ENCODE data around the gene GNMT.
"Not testable (repeated sequence)": the region's sequence is repeated elsewhere in the genome, so short reads cannot be mapped to it uniquely, and the experiment has no call there.

Gene GNMT

DNA sequence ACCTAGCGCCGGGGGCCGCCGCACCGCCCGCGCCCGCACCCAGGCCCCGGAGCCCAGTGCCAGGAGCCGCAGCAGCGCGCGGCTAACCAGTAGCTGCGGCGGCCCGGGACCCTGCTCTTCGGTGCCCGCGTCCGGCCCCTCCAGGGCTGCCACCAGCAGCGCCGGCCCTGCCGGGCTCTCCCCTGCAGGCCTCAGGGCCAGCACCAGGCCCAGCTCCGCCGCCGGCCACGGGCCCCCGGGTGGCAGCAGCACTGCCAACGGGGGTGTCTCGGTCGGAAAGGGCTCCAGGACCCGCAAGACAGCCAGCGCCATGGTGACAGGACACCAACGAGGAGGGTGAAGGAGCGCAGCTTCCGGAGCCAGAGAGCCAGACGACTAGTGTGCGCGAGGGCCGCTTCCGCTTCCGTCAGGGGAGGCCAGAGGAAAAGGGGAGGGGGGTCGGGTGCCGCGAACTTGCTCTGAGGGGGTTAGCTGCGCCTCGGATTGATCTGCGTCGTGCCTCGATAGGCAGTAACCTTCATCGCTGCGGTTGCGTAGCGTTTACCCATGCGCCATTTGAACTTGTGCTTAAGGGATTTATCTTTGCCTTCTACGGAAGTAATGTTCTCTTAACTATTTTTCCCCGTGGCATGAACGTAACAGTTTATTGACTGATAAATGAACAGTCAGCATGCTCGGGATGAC is 18.4 kb downstream of the GNMT start, which contains the start of gene PEX6:
Gene PEX6, minus strand, starts transcription at position 343 of the 684 bp plus-strand sequence. Its CDS starts 31 bp downstream, at position 312.
- DNase-seq, result peak; percentile 83

DNA sequence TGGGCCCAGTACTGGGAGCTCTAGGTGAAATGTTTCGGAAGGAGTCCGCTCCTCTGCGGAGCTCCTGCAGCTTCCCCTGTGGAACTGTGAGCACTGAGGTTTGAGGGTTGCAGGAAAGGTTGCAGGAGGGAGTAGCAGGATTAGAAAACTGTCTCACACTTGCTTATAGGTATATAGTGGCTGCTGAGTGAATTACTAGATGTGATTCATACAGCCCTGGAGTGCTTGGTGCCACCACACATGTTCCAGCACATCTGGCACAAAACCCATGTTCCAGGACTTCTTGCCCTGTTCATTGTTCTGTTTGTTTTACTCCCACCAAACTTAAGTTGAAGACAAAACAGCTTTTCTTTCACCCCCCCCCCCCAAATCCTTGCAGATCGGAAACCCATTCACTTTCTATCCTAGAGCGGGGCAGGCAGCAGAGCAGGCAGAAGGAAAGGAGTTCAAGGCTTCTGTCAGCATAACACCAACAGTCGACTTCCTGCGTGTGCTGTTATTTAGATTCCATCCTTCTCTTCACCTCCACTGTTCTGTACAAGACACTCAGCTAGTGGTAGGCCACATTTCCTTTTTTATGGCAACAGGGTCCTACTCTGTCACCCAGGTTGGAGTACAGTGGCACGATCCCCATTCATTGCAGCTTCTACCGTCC is 19.1 kb downstream of the GNMT start:
- DNase-seq, result peak; percentile 59

DNA sequence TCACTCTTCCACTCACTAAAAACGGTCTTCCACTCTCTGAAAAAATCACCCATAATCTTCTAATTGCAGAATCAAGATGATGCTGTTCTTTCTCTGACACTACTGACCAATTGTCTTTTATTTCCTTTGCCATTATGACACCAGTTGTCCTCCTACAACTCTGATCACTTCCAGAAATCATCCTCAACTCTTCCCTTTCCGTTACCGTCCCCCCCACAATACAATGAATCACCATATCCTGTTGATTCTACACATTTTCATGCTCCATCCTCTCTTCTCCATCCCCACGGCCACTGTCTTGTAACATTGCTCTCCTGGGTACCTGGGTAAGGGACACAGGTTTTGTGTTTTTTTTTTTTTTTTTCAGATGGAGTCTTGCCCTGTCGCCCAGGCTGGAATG is 21.3 kb downstream of the GNMT start:
- no peak for DNase-seq

DNA sequence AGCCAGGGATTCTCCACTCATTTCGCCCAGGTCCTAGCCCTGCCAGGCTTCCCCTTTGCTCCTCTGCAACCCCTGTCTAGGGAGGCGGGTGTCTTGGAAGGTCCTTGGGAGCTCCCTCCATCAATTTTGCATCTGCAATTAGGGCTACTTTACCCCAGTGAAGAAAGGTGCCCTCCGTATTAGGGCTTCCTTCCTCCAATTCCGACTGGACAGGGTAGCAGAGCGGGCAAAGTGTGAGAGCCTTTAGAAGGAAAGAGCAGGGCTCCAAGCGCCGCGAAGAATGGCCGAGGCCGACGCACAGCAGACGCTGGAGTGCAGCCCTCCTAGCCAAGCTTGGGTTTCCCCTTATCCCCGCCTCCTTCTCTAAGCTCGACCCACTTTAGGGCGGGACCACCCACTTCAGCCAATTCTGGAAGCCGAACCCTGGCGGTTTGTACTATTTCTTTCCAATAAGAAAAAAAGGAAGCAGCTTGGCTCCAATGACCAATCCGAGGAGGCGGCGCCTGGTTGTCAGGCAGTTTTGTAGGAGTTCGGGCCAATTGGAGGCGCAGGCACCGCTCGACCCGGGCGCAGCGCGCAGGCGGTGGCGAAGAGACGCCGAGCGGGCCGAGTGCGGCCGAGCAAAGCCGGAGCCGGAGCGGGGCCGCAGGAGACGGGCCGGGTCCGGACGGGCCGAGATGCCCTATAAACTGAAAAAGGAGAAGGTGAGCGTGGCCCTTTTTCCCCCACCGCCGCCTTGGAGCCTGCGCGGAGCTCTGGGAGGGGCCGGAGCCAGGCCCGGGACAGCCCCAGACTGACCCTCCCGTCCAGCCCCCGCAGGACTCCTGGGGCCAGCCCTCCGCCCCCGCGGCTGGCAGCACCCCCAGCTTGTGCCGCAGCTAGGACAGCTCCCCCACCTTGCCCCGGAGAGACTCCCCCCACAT is 23.7 kb downstream of the GNMT start, which contains the start of gene PPP2R5D:
Gene PPP2R5D, plus strand, starts transcription at position 570 of the 923 bp plus-strand sequence. Its CDS starts 108 bp downstream, at position 678.
- DNase-seq, result peak; percentile 98

DNA sequence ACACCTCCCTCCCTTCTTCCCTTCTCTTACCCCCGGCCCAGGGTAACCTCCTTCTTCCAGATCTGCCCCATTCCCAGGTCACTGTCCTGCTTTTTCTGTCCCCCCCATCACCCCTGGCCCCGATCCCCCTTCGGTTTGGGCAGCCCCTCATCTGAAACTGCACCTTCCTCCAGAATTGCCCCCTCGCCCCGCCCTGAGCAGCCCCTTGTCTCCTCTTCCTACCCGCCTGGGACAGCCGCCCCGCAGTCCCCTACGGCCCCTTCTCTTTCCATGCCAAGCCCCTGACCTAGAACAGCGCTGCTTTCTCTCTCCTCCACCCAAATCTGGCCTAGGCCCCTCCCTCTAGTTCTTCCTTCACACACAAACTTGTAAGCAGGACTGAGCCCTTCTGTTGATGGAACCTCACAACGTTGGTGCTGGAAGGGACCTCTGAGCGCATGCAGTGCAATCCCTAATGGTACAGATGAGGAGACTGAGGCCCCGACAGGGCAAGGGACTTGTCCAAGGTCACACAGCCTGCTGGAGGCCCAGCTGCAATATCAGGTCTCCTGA is 24.4 kb downstream of the GNMT start:
- DNase-seq, result no peak

DNA sequence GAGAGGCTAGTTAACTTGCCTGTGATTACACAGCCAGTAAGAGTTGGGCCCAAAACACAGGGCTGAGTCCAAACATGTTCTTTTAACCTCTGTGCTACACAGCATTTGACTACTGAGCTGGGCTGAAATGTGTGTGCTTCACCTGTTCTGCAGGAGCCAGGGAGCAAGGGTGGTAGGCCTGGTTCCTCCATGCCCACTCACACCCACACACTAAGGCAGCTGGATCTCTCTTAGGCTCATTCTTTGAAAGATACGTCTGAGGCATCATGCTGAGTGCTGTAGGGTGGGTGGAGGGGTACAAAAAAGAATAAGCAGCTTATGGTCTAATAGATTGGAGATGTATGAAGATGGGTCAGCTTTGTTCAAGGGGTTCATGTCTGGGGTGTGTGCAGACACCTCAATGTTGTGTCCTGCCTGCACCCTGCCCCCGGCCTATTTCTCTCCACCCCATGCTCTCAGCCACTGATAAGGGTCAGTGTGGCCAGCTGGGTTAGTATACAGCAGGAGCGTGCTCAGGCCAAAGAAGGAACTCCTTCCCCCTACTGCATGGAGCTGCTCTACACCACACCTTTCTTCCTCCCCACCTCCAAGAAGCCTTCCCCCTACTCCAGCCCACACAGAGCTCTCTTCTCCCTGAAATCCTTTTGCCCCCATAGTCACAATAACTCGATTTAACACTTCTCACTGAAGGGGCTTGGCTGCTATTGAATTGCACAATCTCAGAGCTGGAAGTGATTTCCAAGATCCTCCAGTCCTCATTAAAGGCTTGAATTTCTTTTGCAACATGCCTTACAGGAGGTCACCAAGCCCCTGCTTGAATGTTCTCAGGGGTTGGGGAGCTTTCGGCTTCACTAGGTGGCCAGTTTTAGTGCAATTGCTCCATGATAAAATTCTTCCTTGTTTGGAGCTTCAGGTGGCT is 27.2 kb downstream of the GNMT start:
- no peak for DNase-seq

DNA sequence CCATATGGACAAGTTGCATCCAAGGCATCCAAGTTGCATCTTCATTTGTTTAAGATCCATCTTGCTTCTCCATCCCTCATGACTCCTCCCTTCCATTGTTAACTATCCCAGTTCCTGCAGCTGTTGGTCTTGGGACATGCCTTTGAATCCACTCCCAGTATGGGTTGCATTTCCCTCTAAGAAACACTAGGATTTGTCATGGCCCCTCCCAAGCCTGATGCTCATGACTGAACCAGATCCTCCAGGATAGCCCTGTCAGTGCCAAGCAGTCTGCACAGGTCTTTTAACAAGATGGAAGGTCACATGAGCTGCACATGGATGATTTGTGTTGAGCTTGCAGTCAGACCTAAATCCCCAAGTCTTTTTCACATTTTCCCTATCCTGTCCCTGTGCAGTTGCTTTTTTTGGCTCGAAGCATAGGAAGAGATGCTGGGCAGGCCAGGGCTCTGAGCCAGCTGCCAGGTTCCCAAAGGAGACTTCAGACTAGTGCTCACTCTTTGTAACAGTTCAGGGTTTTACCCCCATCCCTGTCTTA is 28.0 kb downstream of the GNMT start:
- DNase-seq, result no peak

DNA sequence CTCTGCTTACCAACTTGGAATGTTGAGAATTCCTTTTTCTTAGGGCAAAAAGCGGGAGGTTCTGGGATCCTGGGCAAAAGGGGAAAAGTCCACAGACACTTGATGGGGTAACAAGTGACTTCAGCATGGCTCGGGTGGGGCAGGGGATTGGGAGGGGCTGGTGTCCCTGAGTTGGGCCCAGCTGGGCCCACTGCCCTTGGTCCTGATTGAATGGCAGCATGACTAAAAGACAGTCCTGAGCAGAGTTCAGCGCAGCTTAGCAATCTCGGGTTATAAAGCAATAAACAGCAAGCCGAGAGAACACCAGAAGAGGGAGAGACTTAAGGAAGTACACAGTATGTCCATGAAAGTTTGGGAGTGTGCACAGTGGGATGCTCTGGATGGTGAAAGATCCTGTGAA is 29.4 kb downstream of the GNMT start:
- no peak for DNase-seq

DNA sequence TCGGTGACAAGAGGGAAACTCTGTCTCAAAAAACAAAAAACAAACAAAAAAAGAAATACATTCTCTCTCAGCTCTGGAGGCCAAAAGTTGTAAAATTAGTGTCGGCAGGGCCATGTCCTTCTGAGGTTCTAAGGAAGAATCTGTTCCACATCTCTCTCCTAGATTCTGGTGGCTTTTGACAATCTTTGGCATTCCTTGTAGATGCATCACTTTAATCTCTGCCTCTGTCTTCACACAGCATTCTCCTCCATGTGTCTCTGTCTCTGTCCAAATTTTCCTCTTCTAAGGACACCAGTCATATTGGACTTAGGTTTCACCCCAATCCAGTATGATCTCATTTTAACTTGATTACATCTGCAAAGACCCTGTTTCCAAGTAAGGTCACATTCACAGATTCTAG is 32.9 kb downstream of the GNMT start:
- DNase-seq, result no peak

DNA sequence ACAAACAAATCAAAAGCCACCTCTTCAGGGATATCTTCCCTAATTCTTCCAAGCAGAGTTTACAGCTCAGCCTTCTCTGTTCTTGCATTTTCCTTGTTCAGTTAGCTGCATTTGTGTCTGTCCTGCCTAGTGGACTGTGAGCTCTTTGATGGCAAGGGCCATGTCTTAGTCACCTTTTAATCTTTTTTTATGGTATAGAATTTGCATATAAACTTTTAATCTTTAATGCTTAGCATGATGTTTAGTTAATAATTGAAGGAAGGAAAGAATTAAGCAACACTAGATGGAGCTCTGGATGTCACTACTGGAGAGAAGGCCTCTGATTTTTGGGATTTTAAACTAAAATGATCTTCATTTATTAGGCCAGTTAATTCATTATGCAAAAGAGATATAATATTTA is 36.0 kb downstream of the GNMT start:
- no peak for DNase-seq

DNA sequence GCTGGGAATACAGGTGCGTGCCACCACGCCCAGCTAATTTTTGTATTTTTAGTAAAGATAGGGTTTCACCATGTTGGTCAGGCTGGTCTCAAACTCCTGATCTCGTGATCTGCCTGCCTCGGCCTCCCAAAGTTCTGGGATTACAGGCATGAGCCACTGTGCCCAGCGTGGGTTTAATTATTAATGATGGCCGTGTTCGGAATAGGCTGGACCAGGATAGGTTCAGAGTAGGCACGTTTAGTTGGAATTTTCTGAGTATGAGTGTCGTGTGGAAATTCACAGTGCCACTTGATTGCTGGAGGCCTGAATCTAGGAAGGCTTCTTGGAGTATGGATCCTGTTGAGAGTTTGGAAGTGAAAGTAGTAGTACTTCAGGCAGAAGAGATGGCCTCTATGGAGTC is 37.7 kb downstream of the GNMT start:
- DNase-seq, result not testable (repeated sequence)

DNA sequence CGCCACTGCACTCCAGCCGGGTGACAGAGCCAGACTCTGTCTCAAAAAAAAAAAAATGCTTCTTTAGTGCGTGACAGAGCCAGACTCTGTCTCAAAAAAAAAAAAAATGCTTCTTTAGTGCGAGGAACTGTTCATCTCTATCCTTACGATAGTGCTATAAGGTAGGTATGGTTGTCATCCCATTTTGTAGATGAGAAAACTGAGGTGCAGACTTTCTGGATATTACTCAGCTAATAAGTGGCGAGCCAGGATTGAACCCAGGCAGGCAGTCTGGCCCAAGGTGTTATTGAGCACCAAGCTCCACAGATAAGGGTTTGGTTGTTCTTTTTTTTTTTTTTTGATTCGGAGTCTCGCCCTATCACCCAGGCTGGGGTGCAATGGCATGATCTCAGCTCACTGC is 41.3 kb downstream of the GNMT start:
- DNase-seq, result no peak

DNA sequence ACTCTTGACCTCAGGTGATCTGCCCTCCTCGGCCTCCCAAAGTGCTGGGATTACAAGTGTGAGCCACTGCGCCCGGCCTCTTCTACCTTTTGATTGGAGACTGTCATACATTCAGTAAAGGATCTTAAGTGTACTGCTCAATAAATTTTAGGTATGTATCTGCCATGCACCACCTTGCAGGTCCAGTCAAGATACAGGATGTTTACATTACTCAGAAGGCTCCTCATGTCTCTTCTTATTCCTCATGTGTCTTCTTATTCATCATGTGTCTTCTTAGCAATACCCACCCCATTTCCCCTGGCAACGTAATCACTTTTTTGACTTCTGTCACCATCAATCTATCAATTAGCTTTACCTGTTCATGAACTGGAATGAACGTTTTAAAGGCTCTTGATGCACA is 45.3 kb downstream of the GNMT start:
- no peak for DNase-seq

DNA sequence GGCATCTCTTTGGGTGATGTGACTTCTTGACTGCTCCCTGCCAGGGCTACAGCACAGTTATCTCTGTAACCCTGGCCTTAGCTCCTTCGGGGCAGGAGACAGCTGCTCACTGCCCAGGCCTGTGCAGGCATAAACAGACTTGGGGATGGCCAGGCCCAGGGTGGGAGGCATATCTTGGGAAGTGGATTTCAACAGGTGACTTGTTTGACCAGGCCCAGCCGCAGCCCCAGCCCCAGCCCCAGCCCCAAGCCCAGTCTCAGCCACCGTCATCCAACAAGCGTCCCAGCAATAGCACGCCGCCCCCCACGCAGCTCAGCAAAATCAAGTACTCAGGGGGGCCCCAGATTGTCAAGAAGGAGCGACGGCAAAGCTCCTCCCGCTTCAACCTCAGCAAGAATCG is 45.7 kb downstream of the GNMT start:
- DNase-seq, result no peak

DNA sequence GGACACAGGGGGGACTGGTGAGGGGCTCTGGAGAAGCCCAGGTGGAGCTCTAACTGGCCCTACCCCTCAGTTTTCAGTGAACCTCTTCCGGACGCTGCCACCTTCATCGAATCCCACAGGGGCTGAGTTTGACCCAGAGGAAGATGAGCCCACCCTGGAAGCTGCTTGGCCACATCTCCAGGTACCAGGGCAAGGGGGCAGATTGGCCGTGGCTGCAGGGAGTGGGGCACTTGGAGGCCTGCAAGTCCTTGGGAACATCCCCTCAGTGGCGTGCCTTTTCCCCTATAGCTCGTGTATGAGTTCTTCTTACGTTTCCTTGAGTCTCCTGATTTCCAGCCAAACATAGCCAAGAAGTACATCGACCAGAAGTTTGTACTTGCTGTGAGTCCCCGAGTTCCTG is 46.6 kb downstream of the GNMT start:
- no peak for DNase-seq

DNA sequence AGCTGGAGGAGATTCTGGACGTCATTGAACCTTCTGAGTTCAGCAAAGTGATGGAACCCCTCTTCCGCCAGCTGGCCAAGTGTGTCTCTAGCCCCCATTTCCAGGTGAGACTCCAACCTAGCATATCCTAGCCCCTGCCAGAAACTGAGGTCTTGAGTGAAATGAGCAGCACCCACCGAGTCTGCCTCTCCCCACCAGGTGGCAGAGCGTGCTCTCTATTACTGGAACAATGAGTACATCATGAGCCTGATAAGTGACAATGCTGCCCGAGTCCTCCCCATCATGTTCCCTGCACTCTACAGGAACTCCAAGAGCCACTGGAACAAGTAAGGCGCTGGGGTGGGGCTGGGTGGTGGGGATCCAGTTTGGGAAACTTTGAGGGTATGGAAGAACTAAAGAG is 48.6 kb downstream of the GNMT start:
- DNase-seq, result peak; percentile 13

DNA sequence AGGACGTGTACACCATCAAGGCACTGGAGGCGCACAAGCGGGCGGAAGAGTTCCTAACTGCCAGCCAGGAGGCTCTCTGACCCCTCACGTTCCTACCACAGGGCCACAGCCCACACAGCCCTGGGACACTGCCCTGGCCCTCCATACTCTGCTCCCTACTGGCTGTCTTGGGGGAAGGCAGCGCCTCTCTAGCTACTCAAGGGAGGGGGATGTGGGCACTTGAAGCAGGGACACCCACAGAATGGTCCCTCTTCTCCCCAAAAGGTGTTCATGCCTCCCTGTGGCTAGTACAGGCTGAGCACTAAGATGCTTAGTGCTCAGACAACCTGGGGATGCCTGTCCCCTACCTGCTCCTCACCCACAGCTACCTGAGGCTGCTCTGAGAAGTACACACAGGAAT is 50.7 kb downstream of the GNMT start:
- no peak for DNase-seq

DNA sequence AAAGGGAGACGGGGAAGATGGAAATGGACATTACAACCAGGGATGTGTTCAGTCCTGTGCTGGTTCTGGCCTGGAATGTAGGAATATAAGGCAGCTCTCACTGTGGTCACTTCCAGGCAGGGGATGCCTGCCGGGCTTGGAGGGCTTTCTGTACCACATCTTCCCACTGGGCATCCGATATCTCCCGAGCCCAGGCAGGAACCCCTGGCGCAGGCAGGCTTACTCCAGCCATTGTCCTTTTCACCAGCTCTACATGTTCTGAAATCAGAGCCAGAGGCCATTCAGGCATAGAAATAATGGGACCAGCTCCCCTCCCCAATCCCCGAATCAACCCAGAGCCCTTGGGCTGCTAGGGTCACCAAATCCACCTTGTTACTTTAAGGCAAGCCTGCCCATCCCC is 51.8 kb downstream of the GNMT start:
- no peak for DNase-seq

DNA sequence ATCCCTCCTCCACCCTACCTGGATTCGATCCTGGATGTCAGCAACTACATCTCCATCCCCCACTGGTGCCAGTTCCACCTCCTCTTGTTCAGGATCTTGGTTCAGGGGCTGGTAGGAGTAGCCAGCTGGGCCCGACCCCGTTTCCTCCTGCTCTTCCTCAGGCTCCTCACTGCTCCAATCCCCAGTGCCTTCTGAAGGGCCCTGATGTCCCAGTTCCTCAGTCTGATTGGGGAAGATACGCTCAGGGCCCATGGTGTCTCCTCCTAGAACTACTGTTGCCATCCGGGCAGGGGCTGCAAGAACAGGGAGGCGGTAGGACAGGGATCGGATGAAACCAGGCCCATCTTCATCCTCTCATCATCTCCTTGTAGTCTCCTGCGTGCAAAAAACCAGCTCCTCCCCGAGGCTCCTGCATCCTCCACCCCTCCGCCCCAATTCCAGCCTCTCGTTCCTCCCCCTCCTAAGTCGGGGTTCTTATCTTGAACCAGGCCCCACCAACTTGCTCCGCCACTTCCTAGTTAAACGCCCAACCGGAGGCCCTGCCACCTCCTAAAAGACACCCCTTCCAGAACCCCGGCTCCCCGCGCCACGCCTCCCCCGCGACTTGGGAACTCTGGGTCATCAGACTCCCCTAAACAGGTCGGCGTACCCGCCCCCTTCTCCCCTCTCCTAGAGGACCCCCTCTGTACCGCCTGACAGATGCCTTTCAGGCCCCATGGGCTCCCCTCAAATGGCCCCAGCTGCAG is 52.7 kb downstream of the GNMT start:
- DNase-seq, result no peak

Data from NCI-H1694 treated with DMSO at 0.1 percent for 48 hours (cell line).